Measurements from ENCODE around the gene KIF3B. TPM values are rescaled to one million over a fixed set of nuclear protein-coding genes. Genes with fewer than 3 reads are reported as not detected.
"Not testable (repeated sequence)": the region's sequence is repeated elsewhere in the genome, so short reads cannot be mapped to it uniquely, and the experiment has no call there.

Gene KIF3B
- total RNA-seq, 2 experiments from 2014 or later = 8.2 to 25.2 TPM

DNA sequence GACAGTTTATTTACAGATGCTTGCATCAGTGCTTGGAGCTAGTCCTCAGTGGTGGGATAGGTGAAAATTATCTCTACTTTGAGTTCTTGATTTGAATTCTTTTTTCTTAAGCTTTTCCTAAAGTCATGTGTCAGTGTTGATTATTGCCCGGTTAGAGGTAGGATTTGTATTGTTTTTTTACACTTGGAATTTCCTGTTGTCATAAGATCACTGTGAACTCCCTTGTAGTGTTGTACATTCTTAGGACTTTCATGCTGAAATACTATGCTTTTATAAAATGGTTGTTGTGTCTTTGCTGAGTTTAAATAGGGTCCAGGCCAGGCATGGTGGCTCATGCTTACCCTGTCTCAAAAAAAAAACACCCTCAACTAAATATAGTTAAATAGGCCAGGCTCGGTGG is 101.0 kb downstream of the KIF3B start:
- Histone ChIP-seq H3K79me2 (ENCODE audit: insufficient read depth, low read depth, low read length) (peaks cover 11% of the 10 kb centered on the region; the same call in 1 of the 2 replicates), H3K9me3 (ENCODE audit: low read length) (no peaks in the 10 kb centered on the region), H3K27ac (ENCODE audit: low read depth, low read length, poor library complexity, severe bottlenecking) (no peak overlapping the region), H3K36me3 (ENCODE audit: insufficient read depth, low read length) (peaks cover 70% of the 10 kb centered on the region), H3K4me1 (ENCODE audit: insufficient read depth, low read length, poor library complexity, severe bottlenecking) (no peaks in the 10 kb centered on the region), H3K9me2 (ENCODE audit: insufficient read depth, low read length) (no peaks in the 10 kb centered on the region), H3K4me3 (ENCODE audit: low read depth, low read length, poor library complexity, severe bottlenecking) (no peak overlapping the region), H3K4me2 (ENCODE audit: low read length) (no peak overlapping the region), H4K20me1 (ENCODE audit: insufficient read depth, low read length) (no peaks in the 10 kb centered on the region), H2AFZ (ENCODE audit: low read length) (no peak overlapping the region)
- no peak for DNase-seq (ENCODE audit: low spot score)
- ChIA-PET POLR2A (interaction anchor here (0.6 to 0.8 kb wide), 2 partner anchors 11 to 102 kb away, joined by 3 to 4 read pairs; no protein-coding TSS in a partner anchor), CTCF (ENCODE audit: unreplicated experiment) (no interaction called here)
- intact Hi-C loops (cut with micrococcal nuclease; ENCODE audit: unreplicated experiment) = no loop called here
- no peak for TF ChIP-seq EZH2phosphoT487 (IDR thresholded peaks at IDR 0.05; ENCODE audit: borderline replicate concordance, low read depth, low read length)
- TF ChIP-seq, protein P1, sequence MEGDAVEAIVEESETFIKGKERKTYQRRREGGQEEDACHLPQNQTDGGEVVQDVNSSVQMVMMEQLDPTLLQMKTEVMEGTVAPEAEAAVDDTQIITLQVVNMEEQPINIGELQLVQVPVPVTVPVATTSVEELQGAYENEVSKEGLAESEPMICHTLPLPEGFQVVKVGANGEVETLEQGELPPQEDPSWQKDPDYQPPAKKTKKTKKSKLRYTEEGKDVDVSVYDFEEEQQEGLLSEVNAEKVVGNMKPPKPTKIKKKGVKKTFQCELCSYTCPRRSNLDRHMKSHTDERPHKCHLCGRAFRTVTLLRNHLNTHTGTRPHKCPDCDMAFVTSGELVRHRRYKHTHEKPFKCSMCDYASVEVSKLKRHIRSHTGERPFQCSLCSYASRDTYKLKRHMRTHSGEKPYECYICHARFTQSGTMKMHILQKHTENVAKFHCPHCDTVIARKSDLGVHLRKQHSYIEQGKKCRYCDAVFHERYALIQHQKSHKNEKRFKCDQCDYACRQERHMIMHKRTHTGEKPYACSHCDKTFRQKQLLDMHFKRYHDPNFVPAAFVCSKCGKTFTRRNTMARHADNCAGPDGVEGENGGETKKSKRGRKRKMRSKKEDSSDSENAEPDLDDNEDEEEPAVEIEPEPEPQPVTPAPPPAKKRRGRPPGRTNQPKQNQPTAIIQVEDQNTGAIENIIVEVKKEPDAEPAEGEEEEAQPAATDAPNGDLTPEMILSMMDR (conservative IDR thresholded peaks at IDR 0.05; ENCODE audit: low read length) = no peak
- BruUV-seq (replicated peaks) = no TSS peak

DNA sequence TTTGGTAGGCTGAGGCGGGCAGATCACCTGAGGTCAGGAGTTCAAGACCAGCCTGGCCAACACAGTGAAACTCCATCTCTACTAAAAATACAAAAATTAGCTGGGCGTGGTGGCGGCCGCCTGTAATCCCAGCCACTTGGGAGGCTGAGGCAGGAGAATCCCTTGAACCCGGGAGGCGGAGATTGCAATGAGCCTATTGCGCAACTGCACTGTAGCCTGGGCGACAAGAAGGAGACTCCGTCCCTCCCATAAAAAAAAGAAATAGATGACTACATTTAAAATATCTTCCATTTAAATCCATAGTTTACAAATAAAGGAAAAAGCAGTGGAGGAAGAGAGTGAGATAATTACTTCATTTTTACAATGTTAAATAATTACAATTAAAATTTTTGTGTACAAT is 102.6 kb downstream of the KIF3B start:
- H3K4me2 ChIP-seq (ENCODE audit: low read length); H3K9me3 ChIP-seq (ENCODE audit: low read length); H3K27ac ChIP-seq (ENCODE audit: low read depth, low read length, poor library complexity, severe bottlenecking); DNase-seq (ENCODE audit: low spot score); intact Hi-C loops (cut with micrococcal nuclease; ENCODE audit: unreplicated experiment); BruUV-seq (replicated peaks); H3K4me1 ChIP-seq (ENCODE audit: insufficient read depth, low read length, poor library complexity, severe bottlenecking); CTCF ChIA-PET (ENCODE audit: unreplicated experiment); H4K20me1 ChIP-seq (ENCODE audit: insufficient read depth, low read length); H3K4me3 ChIP-seq (ENCODE audit: low read depth, low read length, poor library complexity, severe bottlenecking); H3K9me2 ChIP-seq (ENCODE audit: insufficient read depth, low read length); H2AFZ ChIP-seq (ENCODE audit: low read length): not testable (repeated sequence)
- Histone ChIP-seq H3K36me3 (ENCODE audit: insufficient read depth, low read length) (peaks cover 61% of the 10 kb centered on the region), H3K79me2 (ENCODE audit: insufficient read depth, low read depth, low read length) (peaks cover 18% of the 10 kb centered on the region; the same call in 1 of the 2 replicates)
- POLR2A ChIA-PET = interaction anchor here (0.6 to 1.0 kb wide), 3 partner anchors 10 to 356 kb away, joined by 3 to 4 read pairs (median 3); no protein-coding TSS in a partner anchor

DNA sequence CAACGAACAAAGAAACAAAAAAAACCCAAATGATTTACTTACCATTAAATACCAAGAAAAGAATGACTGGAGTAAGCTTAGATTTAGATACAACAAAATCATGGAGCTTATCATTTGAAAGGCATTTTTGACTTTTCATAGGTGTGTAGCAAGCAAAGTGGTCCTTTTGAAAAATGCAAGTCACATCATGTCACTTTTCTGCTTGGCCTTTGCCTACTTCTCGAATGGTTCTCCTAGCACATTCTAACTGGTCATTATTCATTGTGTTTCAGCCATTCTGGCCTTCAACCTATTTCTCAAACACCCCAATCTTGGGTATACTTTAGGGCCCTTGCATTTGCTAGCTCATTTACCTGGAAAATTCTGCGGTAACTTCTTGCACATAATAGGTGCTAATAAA is 103.3 kb downstream of the KIF3B start:
- DNase-seq (ENCODE audit: low spot score) = no peak
- BruUV-seq (replicated peaks) = no TSS peak
- peaks cover 25% of the 10 kb centered on the region; the same call in 1 of the 2 replicates for H3K79me2 ChIP-seq (ENCODE audit: insufficient read depth, low read depth, low read length)
- CTCF ChIA-PET (ENCODE audit: unreplicated experiment) = no interaction called here
- H3K27ac ChIP-seq (ENCODE audit: low read depth, low read length, poor library complexity, severe bottlenecking) = no peak overlapping the region
- POLR2A ChIA-PET = interaction anchor here (0.8 to 1.0 kb wide), 2 partner anchors 10 to 15 kb away, joined by 3 to 4 read pairs; no protein-coding TSS in a partner anchor
- no peaks in the 10 kb centered on the region for H3K4me1 ChIP-seq (ENCODE audit: insufficient read depth, low read length, poor library complexity, severe bottlenecking)
- peaks cover 61% of the 10 kb centered on the region for H3K36me3 ChIP-seq (ENCODE audit: insufficient read depth, low read length)
- no peak overlapping the region for H3K4me2 ChIP-seq (ENCODE audit: low read length)
- intact Hi-C loops (cut with micrococcal nuclease; ENCODE audit: unreplicated experiment) = no loop called here
- no peaks in the 10 kb centered on the region for H3K9me3 ChIP-seq (ENCODE audit: low read length)
- TF ChIP-seq EZH2phosphoT487 (IDR thresholded peaks at IDR 0.05; ENCODE audit: borderline replicate concordance, low read depth, low read length) = no peak
- TF ChIP-seq, protein P1 (conservative IDR thresholded peaks at IDR 0.05; ENCODE audit: low read length) = no peak
- no peaks in the 10 kb centered on the region for H3K9me2 ChIP-seq (ENCODE audit: insufficient read depth, low read length)
- no peak overlapping the region for H3K4me3 ChIP-seq (ENCODE audit: low read depth, low read length, poor library complexity, severe bottlenecking)
- no peaks in the 10 kb centered on the region for H4K20me1 ChIP-seq (ENCODE audit: insufficient read depth, low read length)
- H2AFZ ChIP-seq (ENCODE audit: low read length) = no peak overlapping the region
